ENCODE measurements around the gene HMGB4. TPM values are rescaled to one million over a fixed set of nuclear protein-coding genes. Genes with fewer than 3 reads are reported as not detected.

Gene HMGB4, protein sequence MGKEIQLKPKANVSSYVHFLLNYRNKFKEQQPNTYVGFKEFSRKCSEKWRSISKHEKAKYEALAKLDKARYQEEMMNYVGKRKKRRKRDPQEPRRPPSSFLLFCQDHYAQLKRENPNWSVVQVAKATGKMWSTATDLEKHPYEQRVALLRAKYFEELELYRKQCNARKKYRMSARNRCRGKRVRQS
- total RNA-seq, result not detected in 2 replicates

DNA sequence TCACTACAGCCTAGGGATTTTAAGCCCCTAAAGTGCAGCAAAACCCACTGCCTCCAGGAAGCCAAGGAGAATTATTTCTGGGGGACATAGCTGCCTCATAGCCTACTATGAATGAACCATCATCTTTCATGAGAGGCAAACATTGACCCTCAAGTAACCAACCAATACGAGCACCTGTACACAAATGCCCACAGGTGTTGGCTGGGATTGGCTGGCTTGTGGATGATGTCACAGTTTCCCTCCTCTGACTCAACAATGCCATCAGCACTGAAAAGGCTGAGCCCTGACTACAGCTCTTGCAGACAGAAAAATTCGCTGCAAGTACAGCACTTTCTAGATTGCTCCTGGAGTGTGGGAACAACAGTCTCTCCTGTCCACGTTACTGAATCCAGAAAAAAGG lies at the start of gene HMGB4:
Gene HMGB4, plus strand, starts transcription at position 301 of the 400 bp plus-strand sequence. CDS start 113 bp downstream, outside the sequence.

All from smooth muscle cell of bladder (primary cell).